ENCODE results near the gene SRSF7.
"Not testable (repeated sequence)": the region's sequence is repeated elsewhere in the genome, so short reads cannot be mapped to it uniquely, and the experiment has no call there.

SRSF7 gene

DNA sequence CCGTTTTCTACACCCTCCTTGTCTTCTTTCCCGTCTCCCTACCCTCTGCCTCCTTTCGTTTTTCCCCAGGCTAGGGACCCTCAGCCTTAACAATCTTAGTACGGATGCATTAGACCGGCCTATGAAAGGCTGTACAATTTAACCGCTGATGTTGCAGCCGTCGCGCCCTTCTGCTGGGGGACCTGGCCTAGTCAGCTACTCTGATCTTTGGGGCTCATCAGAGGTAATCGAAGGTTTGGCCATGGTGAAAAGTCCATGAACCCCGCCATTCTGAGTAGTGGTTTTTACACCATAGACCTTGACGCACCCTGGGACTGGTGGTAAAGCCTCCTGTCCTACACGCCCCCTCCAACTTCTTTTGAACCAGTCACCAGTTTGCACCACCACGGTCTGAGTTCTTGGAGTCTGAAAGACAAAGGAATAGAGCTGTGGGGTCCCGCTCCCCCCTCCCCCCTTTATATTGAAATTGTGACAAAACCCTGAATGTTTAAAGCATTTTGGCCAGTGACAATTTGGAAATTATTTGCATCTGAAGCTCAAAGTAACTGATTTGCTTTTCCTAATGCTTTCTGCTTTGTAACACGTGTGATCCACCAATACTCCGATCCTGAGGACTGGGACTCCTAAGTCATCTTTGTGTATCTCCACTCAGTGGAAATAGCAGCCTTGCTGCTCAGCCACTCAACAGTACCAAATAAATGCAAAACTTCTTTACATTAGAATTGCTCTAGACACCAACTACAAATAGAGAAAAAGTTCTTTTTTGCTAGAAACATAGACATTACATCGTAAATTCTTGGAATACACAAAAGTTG, 642 bp upstream of the SRSF7 start:
- no peak for FAIRE-seq

DNA sequence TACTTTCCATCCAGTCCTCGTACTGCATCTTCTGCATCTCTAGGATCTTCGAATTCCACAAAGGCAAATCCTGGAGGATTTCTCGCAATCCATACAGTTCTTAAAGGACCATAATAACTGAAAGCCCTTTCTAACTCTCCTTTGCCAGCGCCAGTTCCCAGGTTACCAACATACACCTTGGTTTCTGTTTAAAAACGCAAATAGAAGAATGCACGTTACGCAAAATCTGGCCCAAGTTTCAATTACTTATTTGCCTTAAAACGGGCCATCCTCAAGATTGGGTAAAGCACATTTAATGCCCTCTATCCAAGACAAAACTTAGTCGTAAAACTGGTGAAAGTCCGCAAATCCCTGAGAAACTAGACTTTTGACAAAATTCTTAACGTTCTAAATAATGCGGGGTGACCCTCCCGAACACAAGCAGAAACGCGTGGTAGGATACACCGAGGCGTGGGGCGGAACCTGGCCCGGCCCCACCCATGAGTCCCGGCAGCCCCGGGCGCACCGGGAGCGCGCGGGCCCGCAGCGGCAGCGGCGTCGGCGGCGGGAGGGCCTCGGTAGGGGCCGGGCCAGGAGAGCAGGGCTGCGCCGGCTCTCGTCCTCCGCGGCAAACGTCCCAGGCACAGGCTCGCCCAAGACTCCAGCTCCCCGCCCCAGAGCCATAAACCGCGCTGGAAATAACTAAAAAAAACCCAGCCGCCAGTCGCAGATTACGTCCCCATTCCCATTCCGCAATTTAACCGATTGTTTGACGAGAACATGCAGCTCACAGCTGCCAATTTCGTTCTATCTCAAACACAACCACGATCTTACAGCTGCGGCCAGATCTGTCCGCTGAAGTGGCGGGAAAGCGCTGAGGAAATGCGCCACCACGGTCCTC, 910 bp downstream of the SRSF7 start:
- FAIRE-seq = no peak

DNA sequence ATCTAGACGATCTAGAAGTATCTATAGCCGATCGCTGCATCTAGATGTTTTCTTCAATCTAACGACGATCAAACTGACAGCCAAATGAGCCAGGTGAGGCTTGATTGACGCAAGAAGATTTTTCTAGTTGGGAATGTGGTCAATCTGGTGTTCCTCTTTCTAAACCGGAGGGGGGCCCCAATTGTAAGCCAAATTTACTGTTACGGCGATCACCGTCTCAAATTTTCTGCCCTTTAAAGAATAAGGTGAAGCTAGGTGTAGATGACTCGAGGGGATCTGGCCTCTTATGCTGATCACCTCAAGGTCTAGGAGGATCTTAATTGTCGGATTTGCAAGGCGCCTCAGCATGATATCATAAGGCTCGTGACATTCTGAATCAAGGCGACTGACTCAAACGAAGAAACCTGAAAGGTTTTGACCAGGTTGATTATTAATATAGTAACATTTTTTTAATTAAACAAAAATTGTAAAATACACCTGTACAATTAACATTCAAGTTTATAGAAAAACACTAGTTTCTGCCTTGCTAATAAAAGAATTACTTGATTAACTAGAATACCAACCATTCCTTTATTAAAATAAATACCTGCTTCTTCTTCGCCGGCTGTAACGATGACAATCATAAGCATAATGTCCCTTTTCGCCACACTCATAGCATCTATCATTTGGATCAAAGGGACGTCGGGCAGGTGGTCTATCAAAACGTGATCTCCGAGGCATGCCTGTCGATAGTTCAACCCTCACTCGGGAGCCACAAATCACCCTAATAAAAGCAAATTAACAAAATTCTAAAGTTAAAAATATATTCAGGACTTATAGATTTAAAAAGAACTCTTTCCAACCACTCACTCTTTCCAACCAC, 2.0 kb downstream of the SRSF7 start:
- FAIRE-seq = no peak

DNA sequence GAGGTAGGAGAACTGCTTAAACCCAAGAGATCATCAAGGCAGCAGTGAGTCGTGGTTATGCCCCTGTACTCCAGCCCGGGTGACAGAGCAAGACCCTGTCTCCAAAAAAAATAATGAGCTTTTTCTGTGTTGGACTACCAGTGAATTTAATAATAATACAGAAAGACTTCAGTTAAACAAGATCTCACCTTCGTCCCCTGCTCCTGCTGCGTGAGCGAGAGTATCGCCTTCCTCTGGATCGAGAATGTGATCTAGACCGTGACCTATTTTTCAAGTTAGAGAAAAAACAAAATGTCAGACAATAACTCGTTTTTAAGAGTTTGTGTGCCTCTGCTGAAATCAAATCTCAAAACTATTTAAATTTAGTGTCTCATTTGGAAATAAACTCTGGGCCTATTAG, 2.8 kb downstream of the SRSF7 start:
- no peak for FAIRE-seq

DNA sequence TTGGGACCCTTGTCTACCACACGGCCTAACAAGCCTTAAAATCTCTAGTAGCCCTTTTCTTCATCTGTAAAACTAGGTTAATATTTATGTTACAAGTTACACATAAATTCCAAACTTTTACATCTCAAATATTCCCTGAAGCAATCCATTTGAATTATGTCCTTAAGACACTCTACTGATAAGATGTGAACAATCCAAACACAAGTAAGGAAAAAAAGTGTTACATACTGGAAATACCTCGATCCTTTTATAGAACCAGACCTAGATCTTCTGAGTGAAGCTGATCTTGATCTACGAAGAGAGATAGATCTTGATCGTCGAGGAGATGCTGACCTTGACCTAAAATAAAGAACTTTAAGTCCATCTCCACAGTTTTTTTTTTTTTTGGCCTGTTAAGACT, 3.3 kb downstream of the SRSF7 start:
- no peak for FAIRE-seq

DNA sequence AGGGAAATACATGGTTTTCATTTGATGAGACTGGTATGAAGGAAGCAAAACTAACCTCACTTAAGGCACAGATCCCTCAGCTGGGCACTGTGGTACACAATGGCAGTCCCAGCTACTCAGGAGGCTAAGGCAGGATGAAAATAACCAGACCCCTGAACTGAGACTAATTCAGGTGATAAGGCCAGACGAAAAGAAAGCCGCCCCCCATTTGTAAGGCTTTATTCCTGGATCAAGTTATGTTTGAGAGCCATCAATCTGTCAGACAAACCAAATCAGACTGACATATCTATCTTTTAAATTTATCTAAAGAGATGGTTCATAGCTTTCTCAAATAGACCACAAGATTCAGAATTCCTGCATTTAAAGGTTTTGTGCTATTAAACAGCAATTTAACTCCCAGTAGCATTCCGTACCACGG, 4.1 kb downstream of the SRSF7 start:
- no peak for FAIRE-seq

DNA sequence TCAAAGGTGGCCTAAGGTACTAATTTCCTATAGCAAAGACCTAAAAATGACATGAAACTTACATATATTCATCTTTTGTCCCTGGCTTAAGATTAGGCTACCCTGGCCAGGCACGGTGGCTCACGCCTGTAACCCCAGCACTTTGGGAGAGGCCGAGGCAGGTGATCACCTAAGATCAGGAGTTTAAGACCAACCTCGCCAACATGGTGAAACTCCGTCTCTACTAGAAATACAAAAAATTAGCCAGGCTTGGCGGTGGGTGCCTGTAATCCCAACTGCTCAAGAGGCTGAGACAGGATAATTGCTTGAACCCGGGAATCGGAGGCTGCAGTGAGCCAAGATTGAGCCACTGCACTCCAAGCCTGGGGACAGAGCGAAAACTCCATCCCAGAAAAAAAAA, 5.9 kb downstream of the SRSF7 start:
- no peak for FAIRE-seq

DNA sequence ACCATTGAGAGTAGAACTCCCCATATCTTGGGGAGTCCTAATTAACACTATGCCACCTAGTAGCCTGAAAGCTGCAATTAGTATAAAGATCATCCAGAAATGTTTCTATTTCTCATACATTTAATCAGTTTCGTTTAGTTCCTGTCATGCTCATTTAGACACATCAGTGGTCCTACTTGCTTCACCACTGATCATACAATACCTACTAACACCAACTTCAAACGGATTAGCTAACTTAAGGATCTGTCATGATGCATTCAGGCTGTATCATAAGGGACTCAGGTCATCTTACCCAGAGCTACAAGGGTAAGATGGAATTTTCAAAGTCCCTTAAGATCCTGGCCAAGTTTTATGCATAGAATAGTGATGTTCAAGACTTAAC, 6.8 kb downstream of the SRSF7 start:
- no peak for FAIRE-seq

DNA sequence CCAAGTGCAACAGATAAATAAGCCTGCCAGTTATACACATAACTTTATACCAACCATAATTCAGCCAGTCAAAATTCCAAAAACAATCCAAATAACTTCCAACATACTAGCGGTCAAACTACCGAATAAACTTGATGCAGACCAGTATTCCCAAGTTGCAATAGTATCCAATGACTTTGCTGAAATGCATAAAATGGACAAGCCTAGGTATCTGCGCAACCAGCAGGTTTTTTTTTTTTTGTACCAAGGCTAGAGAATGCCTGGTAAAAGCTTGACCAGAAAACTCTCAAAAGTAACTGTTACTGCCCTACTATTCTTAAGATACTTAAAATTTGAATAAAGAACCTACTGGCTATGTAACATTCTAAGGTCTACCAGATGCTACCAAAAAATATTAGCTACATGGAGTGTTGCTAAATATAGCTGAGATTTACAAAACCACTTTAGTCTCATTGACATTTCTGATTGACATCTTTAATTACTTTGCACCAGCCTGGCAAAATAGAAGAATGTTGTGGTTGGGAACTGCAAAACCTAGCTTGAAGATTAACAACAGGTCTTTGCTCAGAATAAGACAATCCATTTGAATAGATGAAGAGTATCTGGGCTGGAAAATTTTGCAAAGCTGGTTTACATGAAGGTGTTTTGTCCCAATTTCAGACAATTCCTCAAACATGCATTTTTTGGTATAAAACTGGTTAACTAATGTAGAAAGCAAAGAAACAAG, 7.3 kb downstream of the SRSF7 start:
- no peak for FAIRE-seq

DNA sequence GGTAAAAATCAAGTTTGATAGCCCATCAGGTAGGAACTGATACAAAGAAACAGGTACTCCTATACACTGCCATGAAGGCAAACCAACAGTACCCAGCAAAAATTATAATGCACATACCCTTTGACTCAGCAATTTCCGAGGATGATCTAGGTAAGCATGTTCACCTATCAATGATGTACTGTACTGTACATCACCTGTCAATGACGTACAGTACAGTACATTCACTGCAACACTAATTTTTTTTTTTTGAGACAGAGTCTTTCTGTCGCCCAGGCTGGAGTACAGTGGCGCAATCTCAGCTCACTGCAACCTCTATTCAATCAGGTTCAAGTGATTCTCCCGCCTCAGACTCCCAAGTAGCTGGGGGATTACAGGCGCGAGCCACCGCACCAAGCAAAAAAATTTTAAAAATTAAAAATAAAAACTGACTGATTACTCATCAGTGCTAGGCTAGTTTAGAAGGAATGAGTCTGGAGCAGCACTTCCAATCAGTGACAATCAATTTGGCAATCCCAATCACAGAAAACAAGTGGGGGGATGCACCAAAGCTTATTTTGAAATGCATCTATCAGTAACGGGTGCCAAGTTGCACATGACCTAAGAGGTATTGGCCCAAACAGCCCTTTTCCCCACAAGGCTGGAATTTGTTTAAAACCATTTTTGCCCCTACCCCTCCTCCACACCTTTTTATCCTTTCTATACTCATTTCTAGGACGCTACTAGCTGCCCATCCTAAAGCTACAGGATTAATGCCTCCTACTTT, 8.2 kb downstream of the SRSF7 start:
- FAIRE-seq = no peak

DNA sequence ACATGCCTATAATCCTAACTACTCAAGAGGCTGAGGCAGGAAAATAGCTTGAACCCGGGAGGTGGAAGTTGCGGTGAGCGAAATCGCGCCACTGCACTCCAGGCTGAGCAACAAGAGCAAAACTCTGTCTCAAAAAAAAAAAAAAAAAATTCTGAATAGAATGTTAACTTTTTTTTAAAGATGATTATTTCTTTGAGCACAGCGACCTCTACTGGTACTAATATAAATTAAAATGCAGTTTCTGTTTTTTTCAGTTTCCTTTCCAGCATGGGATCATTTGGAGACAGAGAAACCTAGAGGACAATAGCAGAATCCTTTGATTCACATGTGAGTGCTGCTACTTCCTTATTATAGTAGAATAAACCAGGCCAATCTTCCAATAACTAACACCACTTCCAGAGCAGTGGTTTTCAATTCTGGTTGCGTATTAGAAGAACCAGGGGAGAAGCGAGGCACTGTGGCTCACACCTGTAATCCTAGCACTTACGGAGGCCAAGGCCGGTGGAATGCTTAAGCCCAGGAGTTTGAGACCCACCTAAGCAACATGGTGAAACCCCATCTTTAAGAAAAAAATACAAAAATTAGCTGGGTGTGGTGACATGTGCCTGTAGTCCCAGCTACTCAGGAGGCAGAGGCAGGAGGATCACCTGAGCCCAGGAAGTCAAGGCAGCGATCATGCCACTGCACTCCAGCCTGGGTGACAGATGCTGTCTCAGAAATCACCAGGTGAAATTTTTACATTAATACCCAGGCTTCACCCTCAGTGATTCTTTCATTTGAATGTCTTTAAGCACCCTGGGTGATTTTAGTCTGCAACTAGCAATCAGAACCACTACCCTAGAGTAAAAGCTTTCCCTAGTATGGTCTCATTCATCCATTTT, 10.1 kb downstream of the SRSF7 start:
- peak; percentile 74 for FAIRE-seq

DNA sequence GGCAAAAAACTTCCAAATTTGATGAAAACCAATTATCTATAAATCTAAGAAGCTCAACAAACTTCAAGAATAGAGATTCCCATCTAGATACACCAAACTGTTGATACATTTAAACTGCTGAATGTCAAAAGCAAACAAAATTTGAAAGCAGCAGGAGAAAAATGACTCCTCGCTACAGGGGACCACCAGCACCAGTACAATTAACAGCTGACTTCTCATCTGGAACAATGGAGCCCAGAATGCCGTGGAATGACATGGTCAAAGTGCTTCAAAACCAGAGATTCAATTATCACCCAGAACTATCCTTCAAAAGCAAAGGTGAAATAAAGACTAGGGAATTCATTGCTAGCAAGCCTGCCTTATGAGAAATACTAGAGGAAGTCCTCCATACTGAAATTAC, 11.6 kb downstream of the SRSF7 start:
- FAIRE-seq = no peak

DNA sequence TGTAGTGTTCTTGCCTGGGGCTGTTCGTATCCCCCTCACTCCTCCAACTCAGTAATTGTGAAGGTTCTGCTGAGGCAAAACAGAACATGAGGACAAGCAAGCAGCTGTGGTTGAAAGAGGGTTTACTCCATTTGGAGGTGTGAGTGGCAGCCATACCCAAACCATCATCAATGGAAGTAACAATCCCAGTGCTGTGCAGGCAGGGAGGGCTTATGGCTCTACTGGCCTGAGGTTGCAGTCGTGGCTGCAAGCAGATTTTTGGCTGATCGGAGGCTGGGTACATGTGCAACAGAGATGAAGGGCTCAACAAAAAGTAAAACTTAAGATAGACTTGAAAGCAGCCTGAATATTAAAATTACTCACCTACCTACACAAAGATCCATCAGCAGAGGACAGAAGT, 13.2 kb downstream of the SRSF7 start:
- no peak for FAIRE-seq

DNA sequence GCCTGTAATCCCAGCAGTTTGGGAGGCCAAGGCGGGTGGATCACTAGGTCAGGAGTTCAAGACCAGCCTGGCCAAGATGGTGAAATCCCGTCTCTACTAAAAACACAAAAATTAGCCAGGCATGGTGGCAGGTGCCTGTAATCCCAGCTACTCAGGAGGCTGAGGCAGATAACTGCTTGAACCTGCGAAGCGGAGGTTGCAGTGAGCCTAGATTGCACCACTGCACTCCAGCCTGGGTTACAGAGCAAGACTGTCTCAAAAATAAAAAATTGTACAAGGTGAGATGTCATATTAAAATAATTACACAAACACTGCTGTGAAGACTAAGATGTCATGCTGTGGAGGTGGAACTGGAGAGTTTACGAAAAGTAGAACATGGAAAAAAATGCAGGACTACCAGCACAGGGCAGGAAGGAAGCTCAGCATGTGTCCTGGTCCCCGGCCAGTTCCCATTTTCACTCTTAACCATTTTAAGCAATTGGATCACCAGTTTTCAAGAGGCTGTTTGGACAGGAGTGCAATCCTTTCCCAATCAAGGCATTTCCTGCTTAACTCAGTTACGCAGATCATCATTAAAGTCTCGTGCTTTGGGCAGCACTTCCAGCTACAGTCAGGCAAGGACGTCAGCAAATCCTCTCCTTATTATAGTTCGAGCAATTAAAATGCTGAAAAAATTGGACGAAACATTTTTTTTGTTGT, 14.0 kb downstream of the SRSF7 start:
- FAIRE-seq = not testable (repeated sequence)

DNA sequence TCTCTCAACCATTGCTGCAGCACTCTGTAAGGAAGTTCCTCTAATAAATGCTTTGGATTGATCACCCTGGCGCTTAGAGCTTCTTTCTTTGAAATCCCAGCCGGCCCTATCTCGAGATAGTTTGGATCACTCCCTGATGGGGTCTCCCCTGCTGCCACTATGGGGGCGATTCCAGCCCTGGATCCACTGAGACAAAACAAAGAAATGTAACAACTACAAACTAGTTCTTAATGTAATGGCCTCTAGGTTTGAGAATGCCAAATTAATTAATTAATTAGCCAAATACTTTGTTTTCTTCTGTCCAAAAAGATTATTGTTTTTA, 15.2 kb downstream of the SRSF7 start:
- no peak for FAIRE-seq

DNA sequence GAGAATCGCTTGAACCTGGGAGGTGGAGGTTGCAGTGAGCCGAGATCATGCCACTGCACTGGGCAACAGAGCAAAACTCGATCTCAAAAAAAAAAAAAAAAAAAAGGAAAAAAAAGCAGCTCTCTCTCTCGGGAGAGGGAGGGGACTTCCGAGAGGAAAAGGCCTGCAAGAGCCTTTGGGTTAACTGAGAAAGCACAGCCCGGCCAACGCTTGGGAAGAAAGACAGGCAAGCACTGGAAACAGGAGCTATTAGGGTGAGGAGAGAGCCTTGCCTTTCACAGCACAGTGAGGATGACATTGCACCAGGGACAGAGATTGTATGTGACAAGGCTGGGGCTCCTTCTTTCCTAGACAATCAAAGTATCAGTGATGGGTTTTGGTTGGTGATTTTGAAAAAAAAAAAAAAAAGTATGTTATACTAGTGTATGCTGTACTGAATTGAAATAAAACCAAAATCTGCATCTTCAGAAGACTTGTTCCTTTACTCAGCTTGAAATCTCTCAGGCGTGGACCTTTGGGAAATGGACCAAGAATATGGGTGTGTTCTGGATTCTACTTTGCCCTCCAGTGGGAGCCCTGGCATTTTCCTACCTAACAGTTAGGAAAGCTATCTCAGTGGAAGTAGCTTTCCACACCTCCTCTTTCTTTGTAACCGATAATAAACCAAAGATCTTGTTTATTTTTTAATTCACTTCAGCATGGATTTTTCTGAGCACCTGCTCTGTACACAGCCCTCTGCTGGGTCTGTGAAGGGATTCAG, 16.7 kb downstream of the SRSF7 start:
- no peak for FAIRE-seq

DNA sequence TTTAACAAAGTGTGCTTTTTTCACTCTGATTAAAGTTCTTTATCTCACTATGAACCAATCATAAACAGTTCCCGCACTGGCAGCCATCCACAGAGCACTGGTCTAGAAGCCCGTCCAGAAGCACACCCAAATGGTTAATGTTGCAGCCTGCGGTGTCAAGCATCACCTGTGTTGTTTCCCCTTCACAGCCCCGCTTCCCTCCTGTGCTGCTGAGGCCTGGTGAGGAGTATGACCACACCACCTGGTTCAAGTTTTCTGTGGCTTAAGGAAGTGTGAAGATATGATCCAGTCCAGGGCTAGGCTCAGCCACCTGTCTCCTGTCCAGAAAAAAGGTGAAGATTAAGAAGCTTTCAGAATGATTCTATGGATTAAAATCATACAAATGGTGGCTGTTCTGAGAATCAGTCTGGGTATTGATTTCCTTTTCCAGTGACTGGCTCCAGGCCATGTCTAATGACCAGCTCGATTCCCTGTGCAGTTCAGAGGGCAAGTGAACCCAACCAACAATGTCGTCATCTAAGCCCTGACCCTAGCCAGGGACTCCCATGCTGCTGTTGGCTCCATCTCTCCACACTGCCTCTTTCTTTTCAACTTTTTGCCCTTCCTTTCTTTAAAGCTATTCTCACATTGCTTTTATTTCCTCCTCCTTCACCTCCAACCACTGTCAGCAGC, 17.7 kb downstream of the SRSF7 start:
- no peak for FAIRE-seq

DNA sequence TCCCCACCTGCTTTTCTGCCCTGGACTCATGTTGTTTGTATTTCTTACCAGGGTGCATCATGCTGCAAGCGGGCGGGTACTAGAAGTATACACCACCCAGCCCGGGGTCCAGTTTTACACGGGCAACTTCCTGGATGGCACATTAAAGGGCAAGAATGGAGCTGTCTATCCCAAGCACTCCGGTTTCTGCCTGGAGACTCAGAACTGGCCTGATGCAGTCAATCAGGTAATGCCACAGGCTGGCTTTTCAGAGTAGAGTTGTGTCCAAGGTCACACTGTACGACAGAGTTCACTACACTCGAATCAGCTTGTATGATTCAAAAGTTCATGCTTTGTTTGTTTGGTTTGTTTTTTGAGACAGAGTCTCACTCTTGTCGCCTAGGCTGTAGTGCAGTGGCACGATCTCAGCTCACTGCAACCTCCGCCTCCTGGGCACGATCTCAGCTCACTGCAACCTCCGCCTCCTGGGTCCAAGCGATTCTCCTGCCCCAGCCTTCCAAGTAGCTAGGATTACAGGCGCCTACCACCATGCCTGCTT, 19.4 kb downstream of the SRSF7 start:
- FAIRE-seq = no peak

Measured in endometrium (tissue), 2 donors.